PFSK-1 (cell line): ENCODE data around the gene CUL7.

Experiments used
- POLR2AphosphoS5 ChIP-seq: IDR thresholded peaks from 2 replicates; pipeline ENCODE4 v1.6.1; 2012; ENCODE audit warnings: low read depth, mild to moderate bottlenecking, control low read depth, low read length, moderate library complexity
- REST ChIP-seq, 2 experiments: IDR thresholded peaks; 2 replicates each; pipeline versions ENCODE4 v1.6.1 to v1.8.0; 2011 to 2012; ENCODE audit warnings: low read depth in 2 of 2, low read length in 2 of 2, control low read depth in 1 of 2, inconsistent platforms in 1 of 2, mild to moderate bottlenecking in 1 of 2, moderate library complexity in 1 of 2; ENCODE audit not compliant: insufficient read depth in 1 of 2
- SIN3A ChIP-seq: IDR thresholded peaks from 2 replicates; pipeline ENCODE4 v1.6.1; 2012; ENCODE audit warnings: mild to moderate bottlenecking, low read length, moderate library complexity, borderline replicate concordance; ENCODE audit not compliant: insufficient read depth
- TAF1 ChIP-seq: IDR thresholded peaks from 2 replicates; pipeline ENCODE4 v1.6.1; 2012; ENCODE audit warnings: low read length, control low read depth, borderline replicate concordance; ENCODE audit not compliant: insufficient read depth

GRCh38 chr6:43014434-43014909 lies 39.2 kb downstream of the CUL7 start:
- TF ChIP-seq TAF1 = no peak; the same call in 1 of the 2 replicates
- no peak for TF ChIP-seq POLR2AphosphoS5
- TF ChIP-seq SIN3A = no peak
- no peak for TF ChIP-seq REST (IDR thresholded peaks at IDR 0.05; ENCODE audit: insufficient read depth in 1 of 2, low read depth in 2 of 2, low read length in 2 of 2)
